SK-N-SH (cell line): ENCODE measurements around the gene RCAN2. TPM values are rescaled to one million over a fixed set of nuclear protein-coding genes. Genes with fewer than 3 reads are reported as not detected.

Experiments used
- CTCF ChIA-PET: fragments of 300-600, 350-600 bp; formaldehyde crosslinking; extraction: SDS; loops from one replicate; lab custom pipeline; 2021; lab: Yijun Ruan, JAX
- POLR2A ChIA-PET: fragments of 350-600 bp; sonication (Branson Sonifier 250); formaldehyde crosslinking; extraction: SDS; loops from one replicate; lab custom pipeline; 2020; ENCODE audit warnings: antibody characterized with exemption, inconsistent platforms; lab: Yijun Ruan, JAX
- DNase-seq: peaks from one replicate; pipeline ENCODE4 v3.0.0; 2012
- H2AFZ ChIP-seq: fragments of 200-600 bp; sonication (generic); 2 replicates; pipeline ENCODE4 v1.8.1; 2016; ENCODE audit warnings: antibody characterized with exemption, mild to moderate bottlenecking, low read depth
- H3F3A ChIP-seq: fragments of 200-600 bp; sonication (generic); replicated peaks from 2 replicates; pipeline ENCODE3; 2016; ENCODE audit warnings: antibody characterized with exemption, mild to moderate bottlenecking; ENCODE audit not compliant: insufficient read depth
- H3K27ac ChIP-seq, 2 experiments: fragments of 200-500 bp in 1 of 2; fragments of 200-600 bp in 1 of 2; sonication (Bioruptor generic) in 1 of 2; sonication (generic), shearing (Covaris generic) in 1 of 2; 2 replicates each; pipeline versions ENCODE4 v1.5.1 to v1.6.1; 2014 to 2016; ENCODE audit warnings: low read depth in 2 of 2, inconsistent platforms in 1 of 2, low read length in 1 of 2, mild to moderate bottlenecking in 1 of 2, mixed read lengths in 1 of 2
- H3K27me3 ChIP-seq: fragments of 200-600 bp; sonication (generic), shearing (Covaris generic); 2 replicates; pipeline ENCODE4 v1.6.1; 2016; ENCODE audit warnings: mixed run types; ENCODE audit not compliant: insufficient read depth
- H3K36me3 ChIP-seq, 2 experiments: fragments of 200-500 bp in 1 of 2; fragments of 200-600 bp in 1 of 2; sonication (Bioruptor generic) in 1 of 2; sonication (generic) in 1 of 2; replicated peaks in 1 of 2; 2 replicates each; pipeline versions ENCODE3 to v1.5.1; 2014 to 2016; ENCODE audit warnings: low read length in 1 of 2, mild to moderate bottlenecking in 1 of 2; ENCODE audit not compliant: insufficient read depth in 2 of 2, control insufficient read depth in 1 of 2
- H3K4me1 ChIP-seq, 2 experiments: fragments of 200-500 bp in 1 of 2; fragments of 200-600 bp in 1 of 2; sonication (Bioruptor generic) in 1 of 2; sonication (generic), shearing (Covaris generic) in 1 of 2; 2 replicates each; pipeline versions ENCODE4 v1.5.1 to v1.6.1; 2014 to 2016; ENCODE audit warnings: low read depth in 1 of 2, low read length in 1 of 2, mixed run types in 1 of 2; ENCODE audit not compliant: insufficient read depth in 2 of 2, control insufficient read depth in 1 of 2
- H3K4me2 ChIP-seq: fragments of 200-600 bp; sonication (generic), shearing (Covaris generic); 2 replicates; pipeline ENCODE4 v1.6.1; 2017; ENCODE audit warnings: mixed run types
- H3K4me3 ChIP-seq, 2 experiments: fragments of 200-500 bp in 1 of 2; fragments of 200-600 bp in 1 of 2; sonication (Bioruptor generic) in 1 of 2; sonication (generic), shearing (Covaris generic) in 1 of 2; 2 replicates each; pipeline versions ENCODE4 v1.5.1 to v1.8.1; 2014 to 2016; ENCODE audit warnings: low read depth in 2 of 2, inconsistent platforms in 1 of 2, low read length in 1 of 2, mild to moderate bottlenecking in 1 of 2, mixed read lengths in 1 of 2, moderate library complexity in 1 of 2
- H3K79me2 ChIP-seq: fragments of 200-600 bp; sonication (generic); 2 replicates; pipeline ENCODE4 v1.8.1; 2017; ENCODE audit warnings: mild to moderate bottlenecking; ENCODE audit not compliant: insufficient read depth
- H3K9ac ChIP-seq: fragments of 200-600 bp; sonication (generic); 2 replicates; pipeline ENCODE4 v1.6.1; 2017; ENCODE audit warnings: mixed run types
- H3K9me2 ChIP-seq: fragments of 200-600 bp; sonication (generic); 2 replicates; pipeline ENCODE4 v1.6.1; 2017; ENCODE audit warnings: mixed run types
- H3K9me3 ChIP-seq: fragments of 200-600 bp; sonication (generic); 2 replicates; pipeline ENCODE4 v1.6.1; 2017; ENCODE audit warnings: mixed run types, mild to moderate bottlenecking, moderate library complexity
- H4K20me1 ChIP-seq: fragments of 200-600 bp; sonication (generic); 2 replicates; pipeline ENCODE4 v1.6.1; 2017; ENCODE audit warnings: mild to moderate bottlenecking, mixed run types; ENCODE audit not compliant: insufficient read depth
- EP300 ChIP-seq, 2 experiments: IDR thresholded peaks; 2 replicates each; pipeline versions ENCODE4 v1.4.0 to v1.6.1; 2012; ENCODE audit warnings: borderline replicate concordance in 1 of 2, low read depth in 1 of 2, low read length in 1 of 2
- EZH2phosphoT487 ChIP-seq: fragments of 200-600 bp; sonication (generic); IDR thresholded peaks from 2 replicates; pipeline ENCODE4 v1.6.1; 2017; ENCODE audit warnings: low read depth, mixed run types, mild to moderate bottlenecking, antibody characterized with exemption, moderate library complexity, borderline replicate concordance
- GABPA ChIP-seq: IDR thresholded peaks from 2 replicates; pipeline ENCODE4 v1.4.0; 2012; ENCODE audit warnings: low read depth, mild to moderate bottlenecking
- MXI1 ChIP-seq: IDR thresholded peaks from 2 replicates; pipeline ENCODE4 v1.6.1; 2012; ENCODE audit warnings: mild to moderate bottlenecking, low read depth, low read length, improper control_type of control experiment
- NRF1 ChIP-seq: IDR thresholded peaks from 2 replicates; pipeline ENCODE4 v1.6.1; 2012; ENCODE audit warnings: low read depth, mild to moderate bottlenecking, low read length
- RAD21 ChIP-seq: IDR thresholded peaks from 2 replicates; pipeline ENCODE4 v1.6.1; 2012; ENCODE audit warnings: mild to moderate bottlenecking, low read length
- RCOR1 ChIP-seq: fragments of 150-350 bp; IDR thresholded peaks from 2 replicates; pipeline ENCODE4 v1.6.1; 2017; ENCODE audit warnings: antibody characterized with exemption, low read length
- RFX5 ChIP-seq: IDR thresholded peaks from 2 replicates; pipeline ENCODE4 v1.6.1; 2012; ENCODE audit warnings: mild to moderate bottlenecking, improper control_type of control experiment, low read length
- SMC3 ChIP-seq: IDR thresholded peaks from 2 replicates; pipeline ENCODE4 v1.6.1; 2012; ENCODE audit warnings: low read depth, low read length, improper control_type of control experiment
- TEAD4 ChIP-seq: IDR thresholded peaks from 2 replicates; pipeline ENCODE4 v1.4.0; 2012; ENCODE audit warnings: mild to moderate bottlenecking, borderline replicate concordance; ENCODE audit not compliant: insufficient read depth
- WGBS: methylation state at CpG from one replicate; pipeline ENCODE4 v1.1.6; 2017; ENCODE audit warnings: low lambda C conversion rate; 5-methylcytosine and 5-hydroxymethylcytosine counted together
- polyA plus RNA-seq, 3 experiments: library from polyadenylated mRNA; depleted of rRNA; stranded (reverse); fragments of >200 nt; gene quantifications; 2 replicates each; pipeline ENCODE4 v1.2.3, GENCODE V29; 2012
- TF ChIP-seq, protein P1 (sequence below): IDR thresholded peaks from 2 replicates; pipeline ENCODE4; 2012
- TF ChIP-seq, protein P2 (sequence below): fragments of 150-350 bp; IDR thresholded peaks from 2 replicates; pipeline ENCODE4 v1.6.1; 2016; ENCODE audit warnings: mild to moderate bottlenecking, low read depth, low read length
- TF ChIP-seq, protein P3 (sequence below): IDR thresholded peaks from 2 replicates; pipeline ENCODE4 v1.6.1; 2012; ENCODE audit warnings: mild to moderate bottlenecking, low read depth, low read length, moderate library complexity
- TF ChIP-seq, protein P4 (sequence below): IDR thresholded peaks from 2 replicates; pipeline ENCODE4 v1.4.0; 2012; ENCODE audit warnings: low read depth, borderline replicate concordance
- TF ChIP-seq, protein P5 (sequence below): fragments of 150-350 bp; IDR thresholded peaks from 2 replicates; pipeline ENCODE4 v1.6.1; 2017; ENCODE audit warnings: antibody characterized with exemption, low read length, low read depth, borderline replicate concordance

RCAN2 gene
- polyA plus RNA-seq, 1 of the 3 experiments (the other 2 are of a cell fraction), result not detected

DNA sequence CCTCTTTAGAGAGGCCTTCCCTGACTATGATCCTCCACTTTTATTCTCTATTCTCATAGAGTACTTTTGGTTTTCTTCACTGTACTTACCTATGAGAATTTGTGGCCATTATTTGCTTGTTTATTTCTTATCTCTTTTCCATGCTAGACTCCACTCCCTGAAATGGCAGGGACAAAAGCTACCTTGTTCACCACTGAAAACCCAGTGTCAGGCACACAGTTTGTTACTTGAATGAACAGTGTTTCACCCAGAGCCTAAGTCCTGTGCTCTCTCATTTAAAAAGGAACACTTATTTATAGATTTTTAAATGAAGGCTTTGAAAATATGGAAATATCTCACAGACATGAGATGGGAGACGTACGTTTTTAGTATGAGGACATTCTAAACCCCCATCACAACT lies 272.8 kb downstream of the RCAN2 start:
- Histone ChIP-seq H3K9me3 (no peaks in the 10 kb centered on the region), H3K27me3 (peaks cover 11% of the 10 kb centered on the region; the same call in 1 of the 2 replicates), H3K9ac (no peak overlapping the region), H3K4me2 (no peak overlapping the region), H4K20me1 (no peaks in the 10 kb centered on the region), H3K9me2 (no peaks in the 10 kb centered on the region), H3F3A (no peaks in the 10 kb centered on the region), H3K27ac (no peak overlapping the region), H2AFZ (no peak overlapping the region), H3K4me1 (no peaks in the 10 kb centered on the region), H3K36me3 (no peaks in the 10 kb centered on the region), H3K79me2 (no peaks in the 10 kb centered on the region), H3K4me3 (no peak overlapping the region)
- ChIA-PET POLR2A (no interaction called here), CTCF (interaction anchor here (0.8 kb wide), 1 partner anchor 128 kb away, joined by 3 read pairs; no protein-coding TSS in a partner anchor)
- 3% methylated on average over 2 of the region's 2 CpGs for WGBS
- DNase-seq, result no peak
- TF ChIP-seq, protein P1, sequence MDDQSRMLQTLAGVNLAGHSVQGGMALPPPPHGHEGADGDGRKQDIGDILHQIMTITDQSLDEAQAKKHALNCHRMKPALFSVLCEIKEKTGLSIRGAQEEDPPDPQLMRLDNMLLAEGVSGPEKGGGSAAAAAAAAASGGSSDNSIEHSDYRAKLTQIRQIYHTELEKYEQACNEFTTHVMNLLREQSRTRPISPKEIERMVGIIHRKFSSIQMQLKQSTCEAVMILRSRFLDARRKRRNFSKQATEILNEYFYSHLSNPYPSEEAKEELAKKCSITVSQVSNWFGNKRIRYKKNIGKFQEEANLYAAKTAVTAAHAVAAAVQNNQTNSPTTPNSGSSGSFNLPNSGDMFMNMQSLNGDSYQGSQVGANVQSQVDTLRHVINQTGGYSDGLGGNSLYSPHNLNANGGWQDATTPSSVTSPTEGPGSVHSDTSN, result no peak
- no peak for TF ChIP-seq TEAD4
- TF ChIP-seq MXI1, result no peak
- TF ChIP-seq EZH2phosphoT487, result no peak
- no peak for TF ChIP-seq SMC3
- TF ChIP-seq EP300 (IDR thresholded peaks at IDR 0.05; ENCODE audit: borderline replicate concordance in 1 of 2, low read depth in 1 of 2, low read length in 1 of 2), result no peak
- TF ChIP-seq, protein P2, sequence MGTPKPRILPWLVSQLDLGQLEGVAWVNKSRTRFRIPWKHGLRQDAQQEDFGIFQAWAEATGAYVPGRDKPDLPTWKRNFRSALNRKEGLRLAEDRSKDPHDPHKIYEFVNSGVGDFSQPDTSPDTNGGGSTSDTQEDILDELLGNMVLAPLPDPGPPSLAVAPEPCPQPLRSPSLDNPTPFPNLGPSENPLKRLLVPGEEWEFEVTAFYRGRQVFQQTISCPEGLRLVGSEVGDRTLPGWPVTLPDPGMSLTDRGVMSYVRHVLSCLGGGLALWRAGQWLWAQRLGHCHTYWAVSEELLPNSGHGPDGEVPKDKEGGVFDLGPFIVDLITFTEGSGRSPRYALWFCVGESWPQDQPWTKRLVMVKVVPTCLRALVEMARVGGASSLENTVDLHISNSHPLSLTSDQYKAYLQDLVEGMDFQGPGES, result no peak
- TF ChIP-seq RAD21, result no peak
- TF ChIP-seq, protein P3, sequence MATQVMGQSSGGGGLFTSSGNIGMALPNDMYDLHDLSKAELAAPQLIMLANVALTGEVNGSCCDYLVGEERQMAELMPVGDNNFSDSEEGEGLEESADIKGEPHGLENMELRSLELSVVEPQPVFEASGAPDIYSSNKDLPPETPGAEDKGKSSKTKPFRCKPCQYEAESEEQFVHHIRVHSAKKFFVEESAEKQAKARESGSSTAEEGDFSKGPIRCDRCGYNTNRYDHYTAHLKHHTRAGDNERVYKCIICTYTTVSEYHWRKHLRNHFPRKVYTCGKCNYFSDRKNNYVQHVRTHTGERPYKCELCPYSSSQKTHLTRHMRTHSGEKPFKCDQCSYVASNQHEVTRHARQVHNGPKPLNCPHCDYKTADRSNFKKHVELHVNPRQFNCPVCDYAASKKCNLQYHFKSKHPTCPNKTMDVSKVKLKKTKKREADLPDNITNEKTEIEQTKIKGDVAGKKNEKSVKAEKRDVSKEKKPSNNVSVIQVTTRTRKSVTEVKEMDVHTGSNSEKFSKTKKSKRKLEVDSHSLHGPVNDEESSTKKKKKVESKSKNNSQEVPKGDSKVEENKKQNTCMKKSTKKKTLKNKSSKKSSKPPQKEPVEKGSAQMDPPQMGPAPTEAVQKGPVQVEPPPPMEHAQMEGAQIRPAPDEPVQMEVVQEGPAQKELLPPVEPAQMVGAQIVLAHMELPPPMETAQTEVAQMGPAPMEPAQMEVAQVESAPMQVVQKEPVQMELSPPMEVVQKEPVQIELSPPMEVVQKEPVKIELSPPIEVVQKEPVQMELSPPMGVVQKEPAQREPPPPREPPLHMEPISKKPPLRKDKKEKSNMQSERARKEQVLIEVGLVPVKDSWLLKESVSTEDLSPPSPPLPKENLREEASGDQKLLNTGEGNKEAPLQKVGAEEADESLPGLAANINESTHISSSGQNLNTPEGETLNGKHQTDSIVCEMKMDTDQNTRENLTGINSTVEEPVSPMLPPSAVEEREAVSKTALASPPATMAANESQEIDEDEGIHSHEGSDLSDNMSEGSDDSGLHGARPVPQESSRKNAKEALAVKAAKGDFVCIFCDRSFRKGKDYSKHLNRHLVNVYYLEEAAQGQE, result no peak
- TF ChIP-seq RCOR1, result no peak
- TF ChIP-seq, protein P4, sequence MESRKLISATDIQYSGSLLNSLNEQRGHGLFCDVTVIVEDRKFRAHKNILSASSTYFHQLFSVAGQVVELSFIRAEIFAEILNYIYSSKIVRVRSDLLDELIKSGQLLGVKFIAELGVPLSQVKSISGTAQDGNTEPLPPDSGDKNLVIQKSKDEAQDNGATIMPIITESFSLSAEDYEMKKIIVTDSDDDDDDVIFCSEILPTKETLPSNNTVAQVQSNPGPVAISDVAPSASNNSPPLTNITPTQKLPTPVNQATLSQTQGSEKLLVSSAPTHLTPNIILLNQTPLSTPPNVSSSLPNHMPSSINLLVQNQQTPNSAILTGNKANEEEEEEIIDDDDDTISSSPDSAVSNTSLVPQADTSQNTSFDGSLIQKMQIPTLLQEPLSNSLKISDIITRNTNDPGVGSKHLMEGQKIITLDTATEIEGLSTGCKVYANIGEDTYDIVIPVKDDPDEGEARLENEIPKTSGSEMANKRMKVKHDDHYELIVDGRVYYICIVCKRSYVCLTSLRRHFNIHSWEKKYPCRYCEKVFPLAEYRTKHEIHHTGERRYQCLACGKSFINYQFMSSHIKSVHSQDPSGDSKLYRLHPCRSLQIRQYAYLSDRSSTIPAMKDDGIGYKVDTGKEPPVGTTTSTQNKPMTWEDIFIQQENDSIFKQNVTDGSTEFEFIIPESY, result no peak
- no peak for TF ChIP-seq RFX5
- TF ChIP-seq, protein P5, sequence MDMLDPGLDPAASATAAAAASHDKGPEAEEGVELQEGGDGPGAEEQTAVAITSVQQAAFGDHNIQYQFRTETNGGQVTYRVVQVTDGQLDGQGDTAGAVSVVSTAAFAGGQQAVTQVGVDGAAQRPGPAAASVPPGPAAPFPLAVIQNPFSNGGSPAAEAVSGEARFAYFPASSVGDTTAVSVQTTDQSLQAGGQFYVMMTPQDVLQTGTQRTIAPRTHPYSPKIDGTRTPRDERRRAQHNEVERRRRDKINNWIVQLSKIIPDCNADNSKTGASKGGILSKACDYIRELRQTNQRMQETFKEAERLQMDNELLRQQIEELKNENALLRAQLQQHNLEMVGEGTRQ, result no peak
- TF ChIP-seq NRF1, result no peak
- TF ChIP-seq GABPA, result no peak
